ENCODE results near the gene APC. TPM values are rescaled to one million over a fixed set of nuclear protein-coding genes. Genes with fewer than 3 reads are reported as not detected.
A peak's percentile ranks its signal among the peaks of the same experiment; 100 is the strongest.

The APC gene
- total RNA-seq, 4 donors from 2014 or later: 77.8 to 109 (median 85.7) TPM

GRCh38 chr5:112733586-112733985 lies 4.1 kb upstream of the APC start:
- 63 to 65% methylated on average over 1 of the region's 1 CpG for WGBS, 2 donors (ENCODE audit: low coverage in 1 of 2)
- H3K9me3 ChIP-seq: no peaks in the 10 kb centered on the region
- DNase-seq: no peak
- in situ Hi-C loops (cut with MboI; ENCODE audit: low pct_ligation_motif_present in 1 of 4, low pct_unique_long_range_greater_than_20kb in 1 of 4, low sequenced_read_pairs in 3 of 4) (no loop called here), intact Hi-C loops (cut with DNase I; ENCODE audit: low total_unique reads) (no loop called here)
- H3K27ac ChIP-seq: no peak overlapping the region
- no peaks in the 10 kb centered on the region for H3K36me3 ChIP-seq
- no peaks in the 10 kb centered on the region for H3K27me3 ChIP-seq
- TF ChIP-seq POLR2A (IDR thresholded peaks at IDR 0.05): no peak
- TF ChIP-seq EP300 (IDR thresholded peaks at IDR 0.05; ENCODE audit: low read depth): no peak
- TF ChIP-seq, protein P1, sequence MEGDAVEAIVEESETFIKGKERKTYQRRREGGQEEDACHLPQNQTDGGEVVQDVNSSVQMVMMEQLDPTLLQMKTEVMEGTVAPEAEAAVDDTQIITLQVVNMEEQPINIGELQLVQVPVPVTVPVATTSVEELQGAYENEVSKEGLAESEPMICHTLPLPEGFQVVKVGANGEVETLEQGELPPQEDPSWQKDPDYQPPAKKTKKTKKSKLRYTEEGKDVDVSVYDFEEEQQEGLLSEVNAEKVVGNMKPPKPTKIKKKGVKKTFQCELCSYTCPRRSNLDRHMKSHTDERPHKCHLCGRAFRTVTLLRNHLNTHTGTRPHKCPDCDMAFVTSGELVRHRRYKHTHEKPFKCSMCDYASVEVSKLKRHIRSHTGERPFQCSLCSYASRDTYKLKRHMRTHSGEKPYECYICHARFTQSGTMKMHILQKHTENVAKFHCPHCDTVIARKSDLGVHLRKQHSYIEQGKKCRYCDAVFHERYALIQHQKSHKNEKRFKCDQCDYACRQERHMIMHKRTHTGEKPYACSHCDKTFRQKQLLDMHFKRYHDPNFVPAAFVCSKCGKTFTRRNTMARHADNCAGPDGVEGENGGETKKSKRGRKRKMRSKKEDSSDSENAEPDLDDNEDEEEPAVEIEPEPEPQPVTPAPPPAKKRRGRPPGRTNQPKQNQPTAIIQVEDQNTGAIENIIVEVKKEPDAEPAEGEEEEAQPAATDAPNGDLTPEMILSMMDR (IDR thresholded peaks at IDR 0.05): no peak
- no peak for TF ChIP-seq POLR2AphosphoS5 (IDR thresholded peaks at IDR 0.05)
- H3K4me1 ChIP-seq: peaks cover 3 to 19% (median 7%) of the 10 kb centered on the region in 4 donors
- H3K4me3 ChIP-seq: no peak overlapping the region

DNA sequence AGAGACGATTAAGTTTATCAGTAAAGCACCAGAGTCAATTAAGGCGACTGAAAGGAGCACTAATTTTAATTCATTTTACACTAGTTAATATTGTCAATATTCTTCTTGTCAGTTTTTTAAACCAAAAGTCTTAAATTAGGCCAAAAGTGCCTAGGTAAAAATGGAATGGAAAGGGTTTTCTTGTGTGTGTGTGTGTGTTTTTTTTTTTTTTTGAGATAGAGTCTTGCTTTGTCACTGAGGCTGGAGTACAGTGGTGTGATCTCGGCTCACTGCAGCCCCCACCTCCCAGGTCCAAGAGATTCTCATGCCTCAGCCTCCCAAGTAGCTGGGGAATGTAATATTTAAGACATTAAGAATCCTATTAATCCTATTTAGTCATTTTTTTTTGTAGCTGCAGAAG lies 3.1 kb upstream of the APC start:
- intact Hi-C loops (cut with DNase I; ENCODE audit: low total_unique reads): no loop called here
- WGBS, 2 donors (ENCODE audit: low coverage in 1 of 2): 95 to 97% methylated on average over 2 to 3 of the region's 3 CpGs
- Histone ChIP-seq H3K27ac (no peak overlapping the region), H3K4me3 (no peak overlapping the region), H3K4me1 (peaks cover 3 to 26% (median 8%) of the 10 kb centered on the region in 4 donors), H3K36me3 (no peaks in the 10 kb centered on the region), H3K27me3 (no peaks in the 10 kb centered on the region), H3K9me3 (no peaks in the 10 kb centered on the region)
- in situ Hi-C loops (cut with MboI; ENCODE audit: low pct_ligation_motif_present in 1 of 4, low pct_unique_long_range_greater_than_20kb in 1 of 4, low sequenced_read_pairs in 3 of 4): no loop called here
- no peak for DNase-seq
- TF ChIP-seq, protein P1 (IDR thresholded peaks at IDR 0.05): no peak
- TF ChIP-seq EP300 (IDR thresholded peaks at IDR 0.05; ENCODE audit: low read depth): no peak
- no peak for TF ChIP-seq POLR2AphosphoS5 (IDR thresholded peaks at IDR 0.05)
- TF ChIP-seq POLR2A (IDR thresholded peaks at IDR 0.05): no peak

- no peak overlapping the region for H3K27ac ChIP-seq
- no peaks in the 10 kb centered on the region for H3K36me3 ChIP-seq
- no peaks in the 10 kb centered on the region for H3K27me3 ChIP-seq
- TF ChIP-seq EP300 (IDR thresholded peaks at IDR 0.05; ENCODE audit: low read depth): no peak
- no peak for TF ChIP-seq POLR2A (IDR thresholded peaks at IDR 0.05)
- TF ChIP-seq, protein P1 (IDR thresholded peaks at IDR 0.05): no peak
- no peak for TF ChIP-seq POLR2AphosphoS5 (IDR thresholded peaks at IDR 0.05)
- DNase-seq: no peak
- in situ Hi-C loops (cut with MboI; ENCODE audit: low pct_ligation_motif_present in 1 of 4, low pct_unique_long_range_greater_than_20kb in 1 of 4, low sequenced_read_pairs in 3 of 4) (no loop called here), intact Hi-C loops (cut with DNase I; ENCODE audit: low total_unique reads) (no loop called here)
- peaks cover 3 to 27% (median 8%) of the 10 kb centered on the region in 4 donors for H3K4me1 ChIP-seq
- 0 to 69% methylated on average over 1 of the region's 1 CpG for WGBS, 2 donors (ENCODE audit: low coverage in 1 of 2)
- no peaks in the 10 kb centered on the region for H3K9me3 ChIP-seq
- H3K4me3 ChIP-seq: no peak overlapping the region
Measured at GRCh38 chr5:112735702-112736101, 2.0 kb upstream of the APC start.

- Histone ChIP-seq H3K27me3 (no peaks in the 10 kb centered on the region), H3K9me3 (no peaks in the 10 kb centered on the region), H3K36me3 (no peaks in the 10 kb centered on the region), H3K27ac (peak overlapping the region; percentile 60 to 79 (median 66)), H3K4me1 (peaks cover 3 to 27% (median 8%) of the 10 kb centered on the region in 4 donors), H3K4me3 (peak overlapping the region; percentile 35 to 65 (median 42))
- TF ChIP-seq EP300 (IDR thresholded peaks at IDR 0.05; ENCODE audit: low read depth) (no peak), POLR2AphosphoS5 (IDR thresholded peaks at IDR 0.05) (no peak), POLR2A (IDR thresholded peaks at IDR 0.05) (no peak)
- TF ChIP-seq, protein P1 (IDR thresholded peaks at IDR 0.05): no peak
- no peak for DNase-seq
- in situ Hi-C loops (cut with MboI; ENCODE audit: low pct_ligation_motif_present in 1 of 4, low pct_unique_long_range_greater_than_20kb in 1 of 4, low sequenced_read_pairs in 3 of 4): no loop called here
- intact Hi-C loops (cut with DNase I; ENCODE audit: low total_unique reads): no loop called here
- WGBS, 2 donors (ENCODE audit: low coverage in 1 of 2): 20 to 28% methylated on average over 3 of the region's 3 CpGs
Measured at GRCh38 chr5:112737070-112737462, 619 bp upstream of the APC start.
